ENCODE results near the gene INTS6L.
"Not testable (repeated sequence)": the region's sequence is repeated elsewhere in the genome, so short reads cannot be mapped to it uniquely, and the experiment has no call there.

Gene INTS6L

DNA sequence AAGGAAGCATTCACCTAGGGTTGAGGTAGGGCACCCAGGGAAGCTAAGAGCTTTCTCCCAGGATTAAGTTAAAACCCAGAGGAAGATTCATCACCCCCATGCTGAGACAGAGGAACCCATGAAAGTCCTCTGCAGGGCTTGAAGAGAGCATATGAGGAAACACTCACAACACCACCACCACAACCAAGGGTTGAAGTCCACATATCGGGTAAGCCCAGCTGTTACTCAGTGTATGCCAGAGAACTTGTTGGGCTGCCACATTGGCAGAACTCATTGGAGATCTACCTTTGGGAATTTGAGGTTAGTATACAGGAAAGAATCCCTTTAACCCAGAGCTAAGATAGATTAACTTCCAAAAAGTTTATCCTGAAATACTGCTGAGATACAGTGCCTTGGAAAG lies 75.1 kb downstream of the INTS6L start:
- Histone ChIP-seq H3K9ac (ENCODE audit: low read depth in 1 of 2, low read length in 2 of 2) (no peak overlapping the region), H3K9me3 (ENCODE audit: control insufficient read depth in 1 of 2, low read length in 2 of 2) (no peaks in the 10 kb centered on the region), H3K4me3 (ENCODE audit: low read depth in 1 of 2, low read length in 2 of 2) (no peak overlapping the region), H3K4me1 (ENCODE audit: control insufficient read depth in 1 of 2, insufficient read depth in 2 of 2, low read length in 2 of 2) (no peaks in the 10 kb centered on the region), H3K27ac (ENCODE audit: low read depth, low read length) (no peak overlapping the region), H3K36me3 (ENCODE audit: control insufficient read depth in 1 of 2, insufficient read depth in 2 of 2, low read length in 2 of 2) (no peaks in the 10 kb centered on the region), H3K27me3 (ENCODE audit: control insufficient read depth in 1 of 2, insufficient read depth in 2 of 2, low read length in 2 of 2) (no peaks in the 10 kb centered on the region)

GRCh38 chrX:135596495-135596894 lies 76.0 kb downstream of the INTS6L start:
- Histone ChIP-seq H3K36me3 (ENCODE audit: control insufficient read depth in 1 of 2, insufficient read depth in 2 of 2, low read length in 2 of 2) (no peaks in the 10 kb centered on the region), H3K4me1 (ENCODE audit: control insufficient read depth in 1 of 2, insufficient read depth in 2 of 2, low read length in 2 of 2) (no peaks in the 10 kb centered on the region), H3K9me3 (ENCODE audit: control insufficient read depth in 1 of 2, low read length in 2 of 2) (no peaks in the 10 kb centered on the region), H3K4me3 (ENCODE audit: low read depth in 1 of 2, low read length in 2 of 2) (no peak overlapping the region), H3K9ac (ENCODE audit: low read depth in 1 of 2, low read length in 2 of 2) (no peak overlapping the region), H3K27me3 (ENCODE audit: control insufficient read depth in 1 of 2, insufficient read depth in 2 of 2, low read length in 2 of 2) (no peaks in the 10 kb centered on the region), H3K27ac (ENCODE audit: low read depth, low read length) (no peak overlapping the region)

DNA sequence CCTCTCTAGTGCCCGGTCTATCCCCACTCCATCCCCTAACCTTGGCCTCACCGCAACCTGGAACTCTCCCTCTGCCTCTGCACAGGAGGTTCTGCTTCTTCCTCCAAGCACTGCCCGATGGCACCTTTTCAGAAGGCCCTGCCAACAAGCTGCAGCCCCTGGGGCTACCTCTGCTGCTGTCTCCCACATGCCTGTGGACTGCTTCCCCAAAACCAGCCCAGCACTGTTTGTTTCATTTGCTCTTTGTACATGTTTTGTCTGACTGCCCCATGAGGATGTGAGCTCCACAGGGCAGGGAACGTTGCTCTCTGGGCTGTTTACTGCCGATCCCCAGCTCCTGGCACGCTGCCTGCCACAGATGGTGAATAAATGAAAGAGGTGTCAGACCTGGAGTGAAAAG lies 85.4 kb downstream of the INTS6L start:
- Histone ChIP-seq H3K4me1 (ENCODE audit: control insufficient read depth in 1 of 2, insufficient read depth in 2 of 2, low read length in 2 of 2) (no peaks in the 10 kb centered on the region), H3K9ac (ENCODE audit: low read depth in 1 of 2, low read length in 2 of 2) (no peak overlapping the region), H3K36me3 (ENCODE audit: control insufficient read depth in 1 of 2, insufficient read depth in 2 of 2, low read length in 2 of 2) (no peaks in the 10 kb centered on the region), H3K4me3 (ENCODE audit: low read depth in 1 of 2, low read length in 2 of 2) (no peak overlapping the region), H3K27ac (ENCODE audit: low read depth, low read length) (no peak overlapping the region), H3K9me3 (ENCODE audit: control insufficient read depth in 1 of 2, low read length in 2 of 2) (no peaks in the 10 kb centered on the region), H3K27me3 (ENCODE audit: control insufficient read depth in 1 of 2, insufficient read depth in 2 of 2, low read length in 2 of 2) (no peaks in the 10 kb centered on the region)

DNA sequence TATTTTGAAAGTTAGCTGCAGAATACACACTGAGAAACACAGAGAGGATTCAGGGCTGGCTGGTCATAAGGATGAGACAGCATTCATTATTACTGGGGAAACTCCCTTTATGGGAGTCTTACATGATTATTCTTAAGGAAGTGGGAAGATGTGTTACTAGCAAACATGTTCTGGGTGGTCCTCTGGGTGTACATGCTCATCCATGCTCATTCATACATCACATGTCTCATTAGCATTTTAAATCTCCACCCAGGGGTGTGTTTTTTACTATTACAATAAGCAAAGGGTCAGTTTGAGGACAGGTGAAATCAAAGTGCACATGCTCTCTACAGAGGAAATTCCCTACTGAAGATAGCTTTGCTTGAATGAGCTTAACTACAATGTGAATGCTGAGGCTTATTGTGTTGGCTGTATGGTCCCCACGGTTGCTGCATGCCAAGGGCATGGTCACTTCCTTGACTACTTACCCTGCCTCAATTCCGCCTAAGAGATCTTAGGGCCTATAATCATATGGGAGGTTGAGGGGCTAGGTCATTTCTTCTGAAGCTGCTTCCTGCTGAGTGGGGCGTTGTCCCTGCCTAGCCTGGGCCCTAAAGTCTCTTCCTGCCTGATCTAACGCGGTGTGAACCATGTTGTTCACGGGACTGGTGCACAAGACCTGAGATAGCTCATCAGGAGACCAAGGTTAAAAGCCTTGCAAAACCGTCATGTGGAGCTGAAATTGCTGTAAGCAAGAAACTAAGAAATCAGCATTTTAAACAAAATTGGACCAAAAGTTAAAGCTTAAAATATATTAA lies 104.1 kb downstream of the INTS6L start:
- H3K9me3 ChIP-seq (ENCODE audit: control insufficient read depth in 1 of 2, low read length in 2 of 2); H3K36me3 ChIP-seq (ENCODE audit: control insufficient read depth in 1 of 2, insufficient read depth in 2 of 2, low read length in 2 of 2): not testable (repeated sequence)

DNA sequence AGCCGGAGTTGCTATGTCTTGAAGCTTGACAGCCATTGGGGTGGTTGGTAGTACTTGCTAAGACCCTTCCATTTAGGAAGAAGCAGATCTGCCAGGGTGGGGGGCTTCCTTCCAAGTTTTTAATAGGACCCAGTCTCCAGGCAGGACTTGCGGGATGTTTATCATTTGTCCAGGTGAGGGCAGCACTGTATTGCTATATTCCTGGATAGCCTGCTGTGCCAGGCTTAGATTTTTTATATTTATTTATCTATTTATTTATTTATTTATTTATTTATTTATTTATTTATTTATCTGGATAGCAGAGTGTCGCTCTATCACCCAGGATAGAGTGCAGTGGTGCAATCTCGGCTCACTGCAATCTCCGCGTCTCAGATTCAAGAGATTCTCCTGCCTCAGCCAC lies 105.5 kb downstream of the INTS6L start:
- no peak overlapping the region for H3K9ac ChIP-seq (ENCODE audit: low read depth in 1 of 2, low read length in 2 of 2)
- H3K27ac ChIP-seq (ENCODE audit: low read depth, low read length) = no peak overlapping the region
- no peaks in the 10 kb centered on the region for H3K4me1 ChIP-seq (ENCODE audit: control insufficient read depth in 1 of 2, insufficient read depth in 2 of 2, low read length in 2 of 2)
- no peaks in the 10 kb centered on the region for H3K27me3 ChIP-seq (ENCODE audit: control insufficient read depth in 1 of 2, insufficient read depth in 2 of 2, low read length in 2 of 2)
- H3K4me3 ChIP-seq (ENCODE audit: low read depth in 1 of 2, low read length in 2 of 2) = no peak overlapping the region
- H3K9me3 ChIP-seq (ENCODE audit: control insufficient read depth in 1 of 2, low read length in 2 of 2) = no peaks in the 10 kb centered on the region
- no peaks in the 10 kb centered on the region for H3K36me3 ChIP-seq (ENCODE audit: control insufficient read depth in 1 of 2, insufficient read depth in 2 of 2, low read length in 2 of 2)

More for the DNA sequence above, 104.1 kb downstream of the INTS6L start:
- H3K9ac ChIP-seq (ENCODE audit: low read depth in 1 of 2, low read length in 2 of 2); H3K27me3 ChIP-seq (ENCODE audit: control insufficient read depth in 1 of 2, insufficient read depth in 2 of 2, low read length in 2 of 2); H3K4me1 ChIP-seq (ENCODE audit: control insufficient read depth in 1 of 2, insufficient read depth in 2 of 2, low read length in 2 of 2); H3K27ac ChIP-seq (ENCODE audit: low read depth, low read length); H3K4me3 ChIP-seq (ENCODE audit: low read depth in 1 of 2, low read length in 2 of 2): not testable (repeated sequence)

- Histone ChIP-seq H3K27ac (ENCODE audit: low read depth, low read length) (no peak overlapping the region), H3K36me3 (ENCODE audit: control insufficient read depth in 1 of 2, insufficient read depth in 2 of 2, low read length in 2 of 2) (no peaks in the 10 kb centered on the region), H3K4me3 (ENCODE audit: low read depth in 1 of 2, low read length in 2 of 2) (no peak overlapping the region), H3K9ac (ENCODE audit: low read depth in 1 of 2, low read length in 2 of 2) (no peak overlapping the region), H3K9me3 (ENCODE audit: control insufficient read depth in 1 of 2, low read length in 2 of 2) (no peaks in the 10 kb centered on the region), H3K27me3 (ENCODE audit: control insufficient read depth in 1 of 2, insufficient read depth in 2 of 2, low read length in 2 of 2) (no peaks in the 10 kb centered on the region), H3K4me1 (ENCODE audit: control insufficient read depth in 1 of 2, insufficient read depth in 2 of 2, low read length in 2 of 2) (no peaks in the 10 kb centered on the region)
These were observed 108.9 kb downstream of the INTS6L start for GRCh38 chrX:135629342-135629741.
